ENCODE data around the gene LRCH1.

LRCH1 gene

GRCh38 chr13:46743191-46743590, 190.2 kb downstream of the LRCH1 start:
- H3K4me1 ChIP-seq (ENCODE audit: insufficient read depth, low read length) = no peaks in the 10 kb centered on the region

GRCh38 chr13:46745062-46745461, 192.1 kb downstream of the LRCH1 start:
- no peak for ATAC-seq (ENCODE audit: insufficient read depth, low read depth)
- no peak for TF ChIP-seq CTCF (IDR thresholded peaks at IDR 0.05; ENCODE audit: borderline replicate concordance, extremely low read depth, low read length, poor library complexity, severe bottlenecking)
- no peak for TF ChIP-seq EZH2 (IDR thresholded peaks at IDR 0.05; ENCODE audit: borderline replicate concordance, low read depth, low read length, severe bottlenecking)

More at GRCh38 chr13:46743191-46743590, 190.2 kb downstream of the LRCH1 start:
- H3K4me3 ChIP-seq (ENCODE audit: low read depth in 1 of 2, low read length in 2 of 2) = no peak overlapping the region
- H3K36me3 ChIP-seq (ENCODE audit: insufficient read depth, low read length) = peaks cover 72% of the 10 kb centered on the region
- no peak overlapping the region for H3K27ac ChIP-seq (ENCODE audit: low read length)
- H3K9ac ChIP-seq (ENCODE audit: low read depth, low read length) = no peak overlapping the region
- no peaks in the 10 kb centered on the region for H3K27me3 ChIP-seq (ENCODE audit: insufficient read depth, low read length, poor library complexity)
- no peak for ATAC-seq (ENCODE audit: insufficient read depth, low read depth)
- no peaks in the 10 kb centered on the region; the same call in 1 of the 2 replicates for H4K20me1 ChIP-seq (ENCODE audit: insufficient read depth, low read length)
- no peak overlapping the region for H3K4me2 ChIP-seq (ENCODE audit: insufficient read depth, low read length)
- no peaks in the 10 kb centered on the region for H3K9me3 ChIP-seq (ENCODE audit: insufficient read depth, low read length, severe bottlenecking)
- DNase-seq = no peak
- no peak for TF ChIP-seq EZH2 (IDR thresholded peaks at IDR 0.05; ENCODE audit: borderline replicate concordance, low read depth, low read length, severe bottlenecking)
- TF ChIP-seq CTCF (IDR thresholded peaks at IDR 0.05; ENCODE audit: borderline replicate concordance, extremely low read depth, low read length, poor library complexity, severe bottlenecking) = no peak
- H3K79me2 ChIP-seq (ENCODE audit: insufficient read depth, low read length) = no peaks in the 10 kb centered on the region
- no peak overlapping the region for H2AFZ ChIP-seq (ENCODE audit: low read depth, low read length)

GRCh38 chr13:46745706-46746105, 192.7 kb downstream of the LRCH1 start:
- Histone ChIP-seq H4K20me1 (ENCODE audit: insufficient read depth, low read length) (peaks cover 2% of the 10 kb centered on the region; the same call in 1 of the 2 replicates), H3K9ac (ENCODE audit: low read depth, low read length) (no peak overlapping the region), H3K4me3 (ENCODE audit: low read depth in 1 of 2, low read length in 2 of 2) (no peak overlapping the region), H3K4me1 (ENCODE audit: insufficient read depth, low read length) (peaks cover 15% of the 10 kb centered on the region), H3K4me2 (ENCODE audit: insufficient read depth, low read length) (no peak overlapping the region), H3K9me3 (ENCODE audit: insufficient read depth, low read length, severe bottlenecking) (no peaks in the 10 kb centered on the region), H3K36me3 (ENCODE audit: insufficient read depth, low read length) (peaks cover 86% of the 10 kb centered on the region), H3K27ac (ENCODE audit: low read length) (no peak overlapping the region), H3K79me2 (ENCODE audit: insufficient read depth, low read length) (no peaks in the 10 kb centered on the region), H3K27me3 (ENCODE audit: insufficient read depth, low read length, poor library complexity) (no peaks in the 10 kb centered on the region), H2AFZ (ENCODE audit: low read depth, low read length) (no peak overlapping the region)
- DNase-seq (no peak), ATAC-seq (ENCODE audit: insufficient read depth, low read depth) (no peak)
- no peak for TF ChIP-seq EZH2 (IDR thresholded peaks at IDR 0.05; ENCODE audit: borderline replicate concordance, low read depth, low read length, severe bottlenecking)
- no peak for TF ChIP-seq CTCF (IDR thresholded peaks at IDR 0.05; ENCODE audit: borderline replicate concordance, extremely low read depth, low read length, poor library complexity, severe bottlenecking)

More at GRCh38 chr13:46745062-46745461, 192.1 kb downstream of the LRCH1 start:
- H4K20me1 ChIP-seq (ENCODE audit: insufficient read depth, low read length) = peaks cover 2% of the 10 kb centered on the region; the same call in 1 of the 2 replicates
- H3K4me3 ChIP-seq (ENCODE audit: low read depth in 1 of 2, low read length in 2 of 2) = no peak overlapping the region
- H3K9ac ChIP-seq (ENCODE audit: low read depth, low read length) = no peak overlapping the region
- no peaks in the 10 kb centered on the region for H3K79me2 ChIP-seq (ENCODE audit: insufficient read depth, low read length)
- H3K36me3 ChIP-seq (ENCODE audit: insufficient read depth, low read length) = peaks cover 81% of the 10 kb centered on the region
- no peaks in the 10 kb centered on the region for H3K27me3 ChIP-seq (ENCODE audit: insufficient read depth, low read length, poor library complexity)
- no peak for DNase-seq
- H3K27ac ChIP-seq (ENCODE audit: low read length) = no peak overlapping the region
- H3K4me2 ChIP-seq (ENCODE audit: insufficient read depth, low read length) = no peak overlapping the region
- peaks cover 8% of the 10 kb centered on the region for H3K4me1 ChIP-seq (ENCODE audit: insufficient read depth, low read length)
- no peaks in the 10 kb centered on the region for H3K9me3 ChIP-seq (ENCODE audit: insufficient read depth, low read length, severe bottlenecking)
- no peak overlapping the region for H2AFZ ChIP-seq (ENCODE audit: low read depth, low read length)
